GM12878 (cell line): ENCODE data around the gene KHDRBS2. TPM values are rescaled to one million over a fixed set of nuclear protein-coding genes. Genes with fewer than 3 reads are reported as not detected.

ENCODE experiments used
- ATAC-seq: fragments of 200-7000 bp; cut with Tn5 transposase; 3 replicates; pipeline ENCODE4 v1.9.1; 2020; ENCODE audit warnings: mild to moderate bottlenecking, moderate library complexity
- BruUV-seq: library from RNA; stranded (reverse); fragments of 400-500 nt; replicated peaks from 2 replicates; lab custom pipeline; 2021; lab: Mats Ljungman, UMichigan
- CTCF ChIA-PET: fragments of 300-600 bp; sonication (Branson Sonifier 250); formaldehyde crosslinking; extraction: SDS; loops from one replicate; lab custom pipeline; 2021; ENCODE audit warnings: inconsistent platforms; lab: Yijun Ruan, JAX
- POLR2A ChIA-PET: fragments of 350-600 bp; formaldehyde crosslinking; extraction: SDS; loops from one replicate; lab custom pipeline; 2021; ENCODE audit warnings: inconsistent platforms; lab: Charles Lee
- RAD21 ChIA-PET: fragments of 300-600 bp; sonication (Branson Sonifier 250); formaldehyde crosslinking; loops from one replicate; lab custom pipeline; 2023; ENCODE audit warnings: antibody characterized with exemption; ENCODE audit not compliant: unreplicated experiment; lab: Charles Lee
- SMC1A ChIA-PET: fragments of 300-600 bp; sonication (Branson Sonifier 250); formaldehyde crosslinking; loops from one replicate; lab custom pipeline; 2023; ENCODE audit not compliant: unreplicated experiment, uncharacterized antibody; lab: Charles Lee
- DNase-seq: peaks from one replicate; pipeline ENCODE4 v3.0.0-alpha.2; 2011; ENCODE audit warnings: low read depth, low spot score
- FAIRE-seq: peaks from 3 replicates; lab custom pipeline; 2011; peaks lifted over from hg19 to GRCh38; lab: Jason Lieb, UNC
- H2AFZ ChIP-seq: 2 replicates; pipeline ENCODE4 v1.6.0; 2011; ENCODE audit warnings: low read depth, low read length, control low read depth; ENCODE audit not compliant: control insufficient read depth
- H3K27ac ChIP-seq: 2 replicates; pipeline ENCODE4 v1.5.1; 2011; ENCODE audit warnings: control low read depth; ENCODE audit not compliant: control insufficient read depth, insufficient read depth
- H3K27me3 ChIP-seq, 2 experiments: replicated peaks in 1 of 2; 2 replicates each; pipeline versions ENCODE4 v1.6.0 to v1.6.1; 2011; ENCODE audit warnings: low read length in 1 of 2; ENCODE audit not compliant: control insufficient read depth in 2 of 2, insufficient read depth in 2 of 2
- H3K36me3 ChIP-seq, 2 experiments: 2 replicates each; pipeline ENCODE4 v1.5.1; 2011; ENCODE audit warnings: low read length in 1 of 2; ENCODE audit not compliant: control insufficient read depth in 2 of 2, insufficient read depth in 2 of 2
- H3K4me1 ChIP-seq: 2 replicates; pipeline ENCODE4 v1.6.1; 2011; ENCODE audit warnings: mild to moderate bottlenecking, low read length, moderate library complexity, mixed read lengths; ENCODE audit not compliant: control insufficient read depth, insufficient read depth
- H3K4me2 ChIP-seq: 2 replicates; pipeline ENCODE4 v1.6.0; 2011; ENCODE audit warnings: control low read depth; ENCODE audit not compliant: control insufficient read depth, insufficient read depth
- H3K4me3 ChIP-seq: fragments of 200-600 bp; sonication (generic); 2 replicates; pipeline ENCODE4 v1.5.1; 2016
- H3K79me2 ChIP-seq: 2 replicates; pipeline ENCODE4 v1.6.0; 2011; ENCODE audit warnings: low read length; ENCODE audit not compliant: control insufficient read depth, insufficient read depth
- H3K9ac ChIP-seq: 2 replicates; pipeline ENCODE4 v1.8.0; 2011; ENCODE audit warnings: low read length, control low read depth, mixed read lengths; ENCODE audit not compliant: control insufficient read depth, insufficient read depth
- H3K9me3 ChIP-seq: replicated peaks from 3 replicates; pipeline ENCODE4 v1.5.1; 2011; ENCODE audit warnings: mild to moderate bottlenecking, low read length; ENCODE audit not compliant: control insufficient read depth, insufficient read depth
- H4K20me1 ChIP-seq: 2 replicates; pipeline ENCODE4 v1.6.0; 2011; ENCODE audit not compliant: control insufficient read depth, insufficient read depth
- ATF2 ChIP-seq: IDR thresholded peaks from 2 replicates; pipeline ENCODE4 v1.6.1; 2012; ENCODE audit warnings: low read length, inconsistent platforms
- CBFB ChIP-seq: IDR thresholded peaks from 2 replicates; pipeline ENCODE4 v1.6.1; 2016; ENCODE audit warnings: antibody characterized with exemption, low read depth
- E2F4 ChIP-seq: IDR thresholded peaks from 2 replicates; pipeline ENCODE4 v1.6.1; 2012; ENCODE audit warnings: low read depth, low read length, improper control_type of control experiment
- E2F8 ChIP-seq: fragments of 450-650 bp; IDR thresholded peaks from 2 replicates; pipeline ENCODE4 v1.6.1; 2018; ENCODE audit warnings: mild to moderate bottlenecking, low read depth, moderate library complexity; ENCODE audit not compliant: partially characterized antibody
- EED ChIP-seq: sonication (generic); IDR thresholded peaks from 2 replicates; pipeline ENCODE4 v1.6.1; 2016; ENCODE audit warnings: antibody characterized with exemption, low read depth
- ELK1 ChIP-seq: IDR thresholded peaks from 2 replicates; pipeline ENCODE4 v1.6.1; 2012; ENCODE audit warnings: low read depth, low read length, improper control_type of control experiment
- FOXM1 ChIP-seq: IDR thresholded peaks from 2 replicates; pipeline ENCODE4 v1.6.1; 2012; ENCODE audit warnings: low read depth, mild to moderate bottlenecking, inconsistent platforms, low read length, moderate library complexity
- GATAD2B ChIP-seq: fragments of 450-650 bp; conservative IDR thresholded peaks from 2 replicates; pipeline ENCODE4 v1.6.1; 2017; ENCODE audit warnings: low read depth, mild to moderate bottlenecking, moderate library complexity
- HDAC6 ChIP-seq: fragments of 200-600 bp; sonication (generic); IDR thresholded peaks from one replicate; pipeline ENCODE4 v1.8.0; 2017; ENCODE audit warnings: antibody characterized with exemption; ENCODE audit not compliant: unreplicated experiment
- LARP7 ChIP-seq: fragments of 450-650 bp; IDR thresholded peaks from 2 replicates; pipeline ENCODE4 v1.6.1; 2017; ENCODE audit warnings: mild to moderate bottlenecking
- MTA3 ChIP-seq: IDR thresholded peaks from 2 replicates; pipeline ENCODE4 v1.6.1; 2012; ENCODE audit warnings: low read length, inconsistent platforms, borderline replicate concordance
- NBN ChIP-seq: fragments of 450-650 bp; IDR thresholded peaks from 2 replicates; pipeline ENCODE4 v1.6.1; 2016
- NFIC ChIP-seq: IDR thresholded peaks from 2 replicates; pipeline ENCODE4 v1.6.1; 2012; ENCODE audit warnings: low read depth, mild to moderate bottlenecking, inconsistent platforms, low read length, moderate library complexity
- POU2F2 ChIP-seq: IDR thresholded peaks from 3 replicates; pipeline ENCODE4 v1.6.1; 2011; ENCODE audit warnings: low read depth, mild to moderate bottlenecking, low read length, borderline replicate concordance
- SKIL ChIP-seq: fragments of 450-650 bp; IDR thresholded peaks from 2 replicates; pipeline ENCODE4 v1.6.1; 2017; ENCODE audit warnings: mild to moderate bottlenecking, low read depth, inconsistent platforms; ENCODE audit not compliant: poor library complexity, severe bottlenecking
- STAT1 ChIP-seq: fragments of 450-650 bp; conservative IDR thresholded peaks from 2 replicates; pipeline ENCODE4 v1.6.1; 2014; ENCODE audit warnings: antibody characterized with exemption, mild to moderate bottlenecking
- SUZ12 ChIP-seq: fragments of 200-600 bp; sonication (generic); IDR thresholded peaks from one replicate; pipeline ENCODE4 v1.6.1; 2018; ENCODE audit warnings: antibody characterized with exemption, mild to moderate bottlenecking; ENCODE audit not compliant: unreplicated experiment
- ZNF274 ChIP-seq: IDR thresholded peaks from one replicate; pipeline ENCODE4 v1.8.0; 2011; ENCODE audit not compliant: insufficient read length, insufficient read depth
- WGBS: methylation state at CpG from one replicate; pipeline ENCODE4 v1.1.6; 2016; ENCODE audit warnings: low lambda C conversion rate; ENCODE audit not compliant: insufficient replicate concordance, insufficient coverage; ENCODE audit errors: missing lambda C conversion rate; 5-methylcytosine and 5-hydroxymethylcytosine counted together
- in situ Hi-C: fragments of 300-500 bp; cut with MboI; formaldehyde crosslinking; loops from 9 replicates; pipeline ENCODE4 v1.14.3; 2018; ENCODE audit warnings: mixed read lengths
- intact Hi-C: fragments of 100-400 bp; cut with micrococcal nuclease; formaldehyde crosslinking; loops from one replicate; pipeline ENCODE4 v1.14.2; 2022; ENCODE audit not compliant: unreplicated experiment
- polyA plus RNA-seq, 11 experiments: library from polyadenylated mRNA; depleted of rRNA in 4 of 11; unstranded in 6 of 11; stranded (reverse) in 5 of 11; fragments of >200 nt; fragmentation: Nextera tagmentation in 4 of 11; fragmentation: Illumina TruSeq in 1 of 11; extraction: Ambion mirVana in 4 of 11; extraction: Trizol in 1 of 11; gene quantifications; 1 replicate in 1 of 11; 2 replicates in 10 of 11; pipeline versions ENCODE4 v1.2.1 to v1.2.3, GENCODE V29; 2011 to 2016; ENCODE audit warnings: inconsistent platforms in 2 of 11, missing spikeins in 2 of 11, low read depth in 1 of 11
- total RNA-seq, 4 experiments: library from RNA; depleted of rRNA in 3 of 4; stranded (reverse); fragments of >200 nt in 3 of 4; fragmentation: Illumina TruSeq in 1 of 4; extraction: Trizol in 1 of 4; gene quantifications; 2 replicates each; pipeline versions ENCODE4 v1.2.1 to v1.2.3, GENCODE V29; 2013 to 2021

The KHDRBS2 gene
- total and polyA plus RNA-seq, 10 of the 15 experiments (the other 5 are each of a cell fraction or from before 2014, with no cell fraction given) = 0.11 to 0.56 TPM; not detected in 8

GRCh38 chr6:62045502-62045901 is 240.5 kb downstream of the KHDRBS2 start:
- no peak overlapping the region for H3K4me2 ChIP-seq
- H4K20me1 ChIP-seq = no peaks in the 10 kb centered on the region
- no peak overlapping the region for H3K27ac ChIP-seq
- ChIA-PET SMC1A (no interaction called here), CTCF (no interaction called here), RAD21 (no interaction called here), POLR2A (no interaction called here)
- no peaks in the 10 kb centered on the region for H3K36me3 ChIP-seq
- no peaks in the 10 kb centered on the region for H3K79me2 ChIP-seq
- 44% methylated on average over 2 of the region's 2 CpGs for WGBS
- H3K27me3 ChIP-seq = no peaks in the 10 kb centered on the region
- H3K9ac ChIP-seq = no peak overlapping the region
- no peak overlapping the region for H2AFZ ChIP-seq
- in situ Hi-C loops (no loop called here), intact Hi-C loops (no loop called here)
- H3K9me3 ChIP-seq = no peaks in the 10 kb centered on the region
- H3K4me3 ChIP-seq = no peak overlapping the region
- ATAC-seq = no peak
- no peak for DNase-seq
- BruUV-seq = no TSS peak
- no peaks in the 10 kb centered on the region for H3K4me1 ChIP-seq
- no peak for FAIRE-seq
- no peak for TF ChIP-seq ATF2
- TF ChIP-seq LARP7 = no peak
- TF ChIP-seq STAT1 = no peak
- no peak for TF ChIP-seq E2F4
- no peak for TF ChIP-seq HDAC6
- no peak for TF ChIP-seq MTA3
- no peak for TF ChIP-seq EED
- no peak for TF ChIP-seq POU2F2
- no peak for TF ChIP-seq NFIC
- no peak for TF ChIP-seq SUZ12
- TF ChIP-seq CBFB = no peak
- no peak for TF ChIP-seq NBN
- no peak for TF ChIP-seq ZNF274
- no peak for TF ChIP-seq ELK1
- no peak for TF ChIP-seq E2F8
- TF ChIP-seq GATAD2B = no peak
- no peak for TF ChIP-seq SKIL
- TF ChIP-seq FOXM1 = no peak
